AG10803 (cell line): ENCODE results near the gene MR1.

Experiments
- DNase-seq: peaks from one replicate; pipeline ENCODE4 v3.0.0; 2010; ENCODE audit warnings: low read depth
- H3K4me3 ChIP-seq: 2 replicates; pipeline ENCODE4 v1.5.1; 2011; ENCODE audit warnings: mild to moderate bottlenecking, low read length, control low read depth
- CTCF ChIP-seq: conservative IDR thresholded peaks from 2 replicates; pipeline ENCODE4 v1.5.1; 2011; ENCODE audit warnings: mild to moderate bottlenecking, low read length, control low read depth, inconsistent platforms

MR1 gene

GRCh38 chr1:181100015-181100905 is 66.5 kb downstream of the MR1 start:
- no peak overlapping the region for H3K4me3 ChIP-seq
- no peak for DNase-seq
- no peak for TF ChIP-seq CTCF

GRCh38 chr1:181100934-181101333 is 67.2 kb downstream of the MR1 start:
- TF ChIP-seq CTCF, result no peak
- H3K4me3 ChIP-seq, result no peak overlapping the region
- no peak for DNase-seq

GRCh38 chr1:181101581-181102226 is 67.9 kb downstream of the MR1 start:
- peak; percentile 65 for DNase-seq
- no peak overlapping the region for H3K4me3 ChIP-seq
- TF ChIP-seq CTCF, result no peak

GRCh38 chr1:181102841-181103240 is 69.1 kb downstream of the MR1 start:
- TF ChIP-seq CTCF, result no peak
- DNase-seq, result no peak
- H3K4me3 ChIP-seq, result no peak overlapping the region

GRCh38 chr1:181103399-181103798 is 69.6 kb downstream of the MR1 start:
- DNase-seq, result no peak
- H3K4me3 ChIP-seq, result no peak overlapping the region
- TF ChIP-seq CTCF, result no peak

- TF ChIP-seq CTCF, result peak; percentile 27; the same call in 1 of the 2 replicates
- no peak for DNase-seq
- H3K4me3 ChIP-seq, result peak overlapping the region; percentile 73
These were observed 70.4 kb downstream of the MR1 start for GRCh38 chr1:181104042-181104789.
